GM19438 (cell line): ENCODE data around the gene AOPEP.

Source experiments
- ATAC-seq: cut with Tn5 transposase; IDR thresholded peaks from one replicate; pipeline ENCODE4 v1.9.1; 2021; ENCODE audit warnings: low read depth; ENCODE audit not compliant: unreplicated experiment

Gene AOPEP

GRCh38 chr9:95024097-95024671, 297.7 kb downstream of the AOPEP start:
- no peak for ATAC-seq

DNA sequence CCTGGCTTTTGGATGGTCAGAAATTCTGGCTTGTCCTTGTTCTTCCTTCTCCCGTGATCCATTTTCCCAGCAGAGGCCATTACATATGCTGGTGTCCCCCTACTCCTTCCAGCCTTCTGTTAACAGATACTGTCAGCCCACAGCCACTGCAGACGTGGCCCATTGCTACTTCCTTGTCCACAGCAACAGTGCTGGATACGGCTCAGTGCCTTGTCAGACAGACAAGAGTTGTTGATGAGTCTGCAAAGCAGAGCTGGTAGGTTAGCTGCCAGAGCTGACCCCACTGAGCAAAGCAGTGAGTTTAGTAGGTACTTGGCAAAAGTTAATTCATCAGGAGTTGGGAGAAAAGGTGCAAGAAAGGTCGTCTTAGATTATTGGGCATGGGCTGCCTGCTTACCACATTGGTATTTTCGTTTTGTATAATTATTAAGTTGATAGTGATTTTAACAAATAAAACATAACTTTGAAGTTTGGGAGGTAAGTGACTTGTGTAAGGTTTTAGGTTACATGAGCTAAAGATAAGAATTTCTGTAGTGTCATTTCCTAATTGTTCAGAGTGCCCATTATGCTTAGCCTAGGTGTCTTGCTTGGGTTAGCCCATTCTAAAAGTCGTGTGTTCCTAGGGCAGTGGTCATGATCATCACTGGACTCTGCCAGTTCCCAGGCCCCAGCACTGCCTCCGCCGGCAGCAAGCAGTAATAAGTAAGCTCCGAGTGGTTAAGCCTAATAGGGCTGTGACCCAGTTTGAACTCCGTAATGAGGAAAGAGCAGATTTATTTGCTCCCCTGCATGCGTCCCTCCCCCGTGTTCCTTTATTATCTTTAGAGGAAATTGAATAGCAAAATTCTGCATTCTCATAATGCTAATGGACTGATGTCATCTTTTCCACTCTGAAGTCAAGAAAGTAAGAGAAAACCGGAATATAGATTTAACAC, 299.0 kb downstream of the AOPEP start:
- ATAC-seq, result no peak

DNA sequence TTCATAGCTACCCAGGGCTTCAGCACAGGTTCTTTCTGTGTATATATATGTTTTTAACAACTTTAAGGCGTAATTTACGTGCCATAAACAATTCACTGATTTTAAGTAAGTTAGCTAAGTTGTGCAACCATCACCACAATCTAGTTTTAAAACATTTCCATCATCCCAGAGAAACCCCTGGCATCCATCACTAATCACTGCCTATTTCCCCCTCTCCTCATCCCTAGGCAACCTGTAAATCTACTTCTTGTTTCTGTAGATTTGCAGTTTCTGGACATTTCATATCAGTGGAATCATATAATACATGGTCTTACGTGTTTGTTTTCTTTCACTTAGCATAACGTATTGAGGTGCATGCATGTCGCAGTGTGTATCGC, 299.6 kb downstream of the AOPEP start:
- no peak for ATAC-seq

- ATAC-seq, result no peak
These were observed 301.7 kb downstream of the AOPEP start for GRCh38 chr9:95027914-95028852.

- ATAC-seq, result no peak
These were observed 302.3 kb downstream of the AOPEP start for GRCh38 chr9:95028853-95029219.

DNA sequence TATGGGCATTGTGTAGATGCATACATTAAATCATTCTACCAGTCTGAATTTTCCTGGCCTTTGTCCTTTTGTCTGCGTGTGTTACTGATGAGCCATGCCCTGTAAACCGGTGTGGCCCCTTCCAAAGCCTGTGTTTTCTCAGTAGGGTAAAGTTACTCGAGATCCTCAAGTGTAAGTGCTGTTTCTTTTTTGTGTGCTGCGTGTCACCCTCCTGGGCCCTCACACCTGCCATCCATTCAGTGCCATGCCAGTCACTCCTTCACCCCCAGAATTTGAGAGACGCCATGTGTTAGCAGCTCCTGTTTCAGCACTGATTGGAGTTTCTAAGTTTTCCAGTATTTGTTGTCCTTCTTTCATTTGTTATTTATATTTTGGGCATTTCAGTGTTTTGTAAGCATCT, 302.8 kb downstream of the AOPEP start:
- ATAC-seq, result no peak

DNA sequence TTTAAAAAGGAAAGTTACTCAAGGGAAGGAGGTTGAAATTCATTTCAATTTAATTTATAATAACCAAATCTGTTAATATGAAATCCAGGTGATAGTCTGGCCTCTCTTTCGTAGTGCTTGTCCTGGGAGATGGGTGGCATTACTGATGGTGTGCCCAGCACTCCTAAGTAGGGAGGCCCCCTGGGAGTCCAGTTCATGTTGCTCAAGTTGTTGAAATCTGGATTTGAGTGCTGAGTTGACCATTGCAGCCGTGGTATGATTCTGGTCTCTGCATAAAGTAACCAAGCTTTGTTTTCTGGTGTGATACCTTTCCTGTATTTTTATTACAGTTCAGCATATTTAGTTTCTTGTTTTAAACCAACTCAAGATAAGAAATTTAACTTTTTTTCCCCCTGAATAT, 303.2 kb downstream of the AOPEP start:
- ATAC-seq, result no peak

GRCh38 chr9:95030344-95030743, 303.8 kb downstream of the AOPEP start:
- ATAC-seq, result no peak

DNA sequence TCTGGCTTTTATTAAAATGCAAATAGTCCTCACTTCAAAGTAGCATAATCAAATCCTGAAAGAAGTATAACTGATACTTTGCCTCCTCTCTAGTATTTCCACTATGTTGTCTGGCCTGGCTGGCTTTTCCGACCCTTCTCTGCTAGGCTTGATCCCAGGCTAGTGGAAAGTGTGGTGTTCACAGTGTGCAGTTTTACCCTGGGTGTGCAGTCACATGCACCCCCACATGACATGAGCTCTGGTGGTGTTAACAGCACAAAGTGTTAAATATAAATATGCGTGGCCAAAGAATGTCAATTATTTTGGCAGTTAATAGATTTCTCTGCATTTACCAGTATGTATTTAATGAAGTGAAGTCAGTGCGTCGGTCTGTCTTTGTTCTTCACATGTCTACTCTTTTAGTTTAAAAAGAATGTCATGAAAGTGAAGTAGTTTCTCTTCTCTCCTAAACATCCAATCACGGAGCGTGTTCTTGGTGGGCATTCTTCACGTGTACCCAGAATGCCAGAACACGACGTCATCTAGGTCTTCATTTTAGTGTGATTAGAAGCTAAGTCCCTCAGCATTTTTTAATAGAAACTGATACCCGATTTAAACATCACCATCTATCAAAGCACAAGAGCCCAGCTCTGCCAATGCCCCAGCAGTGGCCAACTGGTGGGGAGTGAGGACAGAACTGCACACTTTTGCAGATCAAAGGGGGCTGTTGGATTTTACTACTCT, 304.6 kb downstream of the AOPEP start:
- no peak for ATAC-seq

DNA sequence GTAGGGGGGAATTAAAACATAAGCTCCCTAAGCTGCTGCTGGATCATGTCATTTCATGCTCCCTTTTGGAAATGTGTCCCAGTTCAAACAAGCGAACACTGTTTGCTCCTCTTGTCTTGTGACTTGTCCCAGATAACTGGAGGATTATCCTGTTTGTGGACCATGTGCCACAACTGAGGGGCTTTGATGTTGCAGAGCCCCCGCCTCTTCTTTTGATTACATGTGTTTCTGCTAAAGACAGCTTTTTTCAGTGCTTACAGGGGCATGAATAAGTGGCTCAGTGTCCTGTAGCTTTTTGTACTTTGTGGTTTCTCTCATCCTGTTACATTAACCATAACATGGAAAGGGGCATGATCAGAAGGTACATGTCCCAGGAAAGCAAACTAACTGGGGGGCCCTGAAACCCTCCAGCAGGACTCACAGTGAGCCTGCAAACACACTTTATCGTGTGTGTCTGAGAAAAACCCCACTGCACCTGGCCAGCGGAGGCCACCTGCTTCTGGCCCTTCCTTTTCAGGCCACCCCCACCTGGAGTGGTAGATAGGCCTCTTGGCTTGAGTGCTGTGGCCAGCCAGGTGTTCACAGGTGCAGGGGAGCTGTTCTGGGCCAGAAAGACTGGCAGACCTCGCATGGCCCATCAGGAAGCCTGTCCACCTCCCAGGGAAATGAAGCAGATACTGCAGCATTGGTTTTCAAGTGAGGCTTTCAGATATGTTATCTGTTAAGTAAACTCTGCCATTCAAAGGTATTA, 305.4 kb downstream of the AOPEP start:
- ATAC-seq, result no peak

DNA sequence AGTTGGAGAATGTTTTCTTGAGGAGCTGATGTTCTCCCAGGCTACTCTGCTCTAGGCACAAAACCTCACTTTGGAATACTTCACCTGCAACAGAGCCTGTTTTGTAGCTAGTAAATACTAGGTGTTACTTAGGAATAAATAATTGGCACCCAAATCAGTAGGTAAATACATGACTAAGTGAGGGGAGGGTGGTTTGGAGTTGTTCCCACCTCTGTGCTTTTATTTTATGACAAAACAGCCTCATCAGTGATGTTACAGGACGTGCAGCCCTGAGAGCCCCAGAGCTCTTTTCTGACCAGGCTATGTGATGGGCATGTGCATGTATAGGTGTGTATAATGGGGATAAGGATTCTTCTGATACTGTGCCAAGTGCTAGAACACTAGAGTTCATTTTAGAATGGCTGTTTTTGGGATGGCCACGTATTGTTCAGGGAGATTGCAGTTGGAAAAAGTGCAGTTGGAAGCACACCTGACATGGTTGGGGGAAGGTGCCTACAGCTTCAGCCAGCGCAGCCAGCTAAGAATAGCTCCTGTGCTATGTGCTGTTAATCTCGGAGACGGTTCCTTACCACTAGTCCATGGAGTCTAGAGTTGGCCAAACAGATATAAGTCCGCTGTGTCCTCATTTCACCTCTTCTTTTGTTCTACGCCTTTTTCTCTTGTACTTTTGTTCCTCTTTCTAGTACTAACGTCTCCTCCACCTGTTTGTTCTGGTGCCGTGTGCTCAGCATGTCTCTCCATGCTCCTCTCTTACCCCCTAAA, 306.3 kb downstream of the AOPEP start:
- ATAC-seq, result no peak

DNA sequence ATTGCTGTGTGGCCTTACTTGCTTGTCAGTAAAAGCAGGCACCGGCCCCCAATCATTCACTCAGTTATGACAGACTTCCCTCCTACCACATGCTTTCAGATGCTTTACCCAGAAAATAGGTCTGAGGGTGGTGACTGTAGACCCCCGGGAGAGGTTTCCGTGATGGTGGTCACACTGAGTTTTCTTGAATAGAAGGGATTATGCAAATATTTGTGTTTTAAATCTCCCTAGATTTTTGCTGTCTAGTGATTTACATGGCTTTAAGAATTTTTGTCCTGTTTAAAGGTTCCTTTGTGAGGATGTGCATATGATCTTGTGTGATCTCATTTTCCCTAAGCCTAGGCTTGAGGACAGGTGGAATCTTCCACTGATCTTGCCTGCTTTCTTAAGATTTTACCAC, 309.3 kb downstream of the AOPEP start:
- no peak for ATAC-seq

DNA sequence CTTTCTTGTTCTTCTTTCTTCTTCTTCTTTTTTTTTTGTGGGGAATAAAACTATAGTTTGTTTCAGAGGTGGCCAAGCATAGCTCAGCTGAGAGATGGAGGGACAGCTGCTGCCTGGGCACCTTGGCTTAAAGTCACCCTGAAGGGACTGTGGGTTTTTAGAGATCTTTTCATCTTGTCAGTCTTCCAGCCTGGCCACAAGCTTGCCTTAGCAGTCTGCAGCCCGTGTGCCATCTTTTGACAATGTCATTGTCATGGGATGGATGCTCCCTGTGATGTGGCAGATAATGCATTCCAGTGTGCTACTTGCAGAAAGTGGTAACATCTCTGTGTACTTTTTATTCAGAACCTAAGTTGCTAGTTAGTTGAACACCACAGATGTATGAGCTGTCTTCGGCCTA, 310.2 kb downstream of the AOPEP start:
- no peak for ATAC-seq

DNA sequence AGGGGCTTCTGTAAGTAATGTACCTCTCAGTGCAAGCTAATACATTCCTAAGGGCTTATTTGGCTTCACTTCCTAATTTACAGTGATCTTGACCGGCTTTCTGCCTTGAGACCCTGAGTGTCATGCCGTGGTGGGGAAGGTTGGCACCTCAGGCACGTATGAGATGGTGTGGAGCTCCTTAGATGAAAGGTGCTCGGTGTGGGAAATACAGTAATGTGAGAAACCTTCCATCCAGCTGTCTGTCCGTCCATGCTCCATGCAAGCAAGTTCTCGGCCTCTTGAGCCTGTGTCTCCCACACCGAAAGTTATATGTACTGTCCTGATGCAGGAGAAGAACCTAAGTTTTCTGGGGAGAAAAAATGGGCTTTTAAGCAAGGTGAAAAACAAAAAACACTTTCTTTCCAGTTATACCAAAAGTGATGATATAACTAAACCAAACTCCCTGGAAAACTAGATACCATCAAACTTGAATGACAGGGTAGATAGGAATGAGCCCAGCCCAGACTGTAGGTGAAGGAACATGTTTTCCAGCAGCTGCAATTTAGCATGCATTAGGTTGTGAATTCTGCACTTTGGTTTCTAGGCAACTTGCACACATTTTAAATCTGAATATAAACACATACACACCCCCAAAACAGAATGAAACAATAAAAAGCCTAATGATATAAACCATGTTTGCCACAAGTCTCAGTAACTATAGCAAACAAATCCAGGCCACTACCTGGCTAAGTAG, 311.5 kb downstream of the AOPEP start:
- no peak for ATAC-seq

- ATAC-seq, result no peak
These were observed 312.2 kb downstream of the AOPEP start for GRCh38 chr9:95038666-95039065.

DNA sequence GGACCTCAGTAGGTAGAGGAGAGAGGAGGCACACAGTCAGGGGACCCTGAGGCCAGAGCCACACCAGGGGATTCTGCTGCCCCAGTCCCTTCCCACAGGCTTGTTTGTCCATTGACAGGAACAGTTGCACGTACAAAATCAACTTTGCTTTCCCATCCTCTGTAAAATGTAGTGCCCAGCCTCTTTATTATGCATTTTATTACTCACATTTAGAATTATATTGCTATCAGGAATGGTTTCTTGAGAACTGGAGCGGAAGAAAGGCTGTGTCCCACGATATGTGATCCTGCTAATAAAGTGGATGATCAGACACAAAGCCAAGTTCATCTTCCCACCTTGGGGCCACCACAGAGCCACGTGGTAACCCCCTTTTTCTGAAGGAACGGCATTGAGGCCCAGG, 313.6 kb downstream of the AOPEP start:
- ATAC-seq, result no peak

- ATAC-seq, result no peak
These were observed 317.3 kb downstream of the AOPEP start for GRCh38 chr9:95043826-95044225.

- ATAC-seq, result no peak
These were observed 318.4 kb downstream of the AOPEP start for GRCh38 chr9:95044731-95045508.
